Posterior cingulate gyrus (tissue), 11 donors: Measurements from ENCODE around the gene SNX14.

Experiments
- DNase-seq, 10 donors: peaks; one replicate each; pipeline versions ENCODE4 v3.0.0 to v3.0.0-alpha.2; 2020 to 2021; ENCODE audit warnings: mixed read lengths in 3 of 10
- intact Hi-C: fragments of 100-400 bp; cut with DNase I; formaldehyde crosslinking; loops from one replicate; pipeline ENCODE4 v1.15.1; 2023

SNX14 gene

GRCh38 chr6:85468326-85468725, 125.3 kb downstream of the SNX14 start:
- intact Hi-C loops: no loop called here
- no peak for DNase-seq

- intact Hi-C loops: no loop called here
- no peak for DNase-seq
These were observed 127.9 kb downstream of the SNX14 start for GRCh38 chr6:85465762-85466161.

GRCh38 chr6:85464722-85465150, 128.9 kb downstream of the SNX14 start:
- intact Hi-C loops: no loop called here
- DNase-seq: no peak

- no peak for DNase-seq
- intact Hi-C loops: no loop called here
These were observed 129.4 kb downstream of the SNX14 start for GRCh38 chr6:85464260-85464644.

- DNase-seq: no peak
- intact Hi-C loops: no loop called here
These were observed 129.9 kb downstream of the SNX14 start for GRCh38 chr6:85463621-85464259.

GRCh38 chr6:85462673-85463072, 131.0 kb downstream of the SNX14 start:
- intact Hi-C loops: no loop called here
- no peak for DNase-seq

GRCh38 chr6:85461798-85462170, 131.9 kb downstream of the SNX14 start:
- intact Hi-C loops: no loop called here

GRCh38 chr6:85460921-85461797, 132.5 kb downstream of the SNX14 start:
- no peak for DNase-seq
- intact Hi-C loops: no loop called here

More at GRCh38 chr6:85461798-85462170, 131.9 kb downstream of the SNX14 start:
- no peak for DNase-seq

GRCh38 chr6:85460154-85460920, 133.3 kb downstream of the SNX14 start:
- no peak for DNase-seq
- intact Hi-C loops: no loop called here

- intact Hi-C loops: no loop called here
- no peak for DNase-seq
These were observed 134.3 kb downstream of the SNX14 start for GRCh38 chr6:85459224-85459901.

- DNase-seq: no peak
- intact Hi-C loops: no loop called here
These were observed 134.9 kb downstream of the SNX14 start for GRCh38 chr6:85458782-85459181.

GRCh38 chr6:85458184-85458583, 135.5 kb downstream of the SNX14 start:
- DNase-seq: no peak
- intact Hi-C loops: no loop called here

GRCh38 chr6:85456782-85457181, 136.9 kb downstream of the SNX14 start:
- intact Hi-C loops: no loop called here
- no peak for DNase-seq
